SU-DHL-6 (cell line): ENCODE data around the gene ARFGEF3.

Source experiments
- CTCF ChIP-seq: fragments of 200-600 bp; sonication (generic); IDR thresholded peaks from one replicate; pipeline ENCODE4 v1.5.1; 2017; ENCODE audit warnings: antibody characterized with exemption, mild to moderate bottlenecking, low read length, moderate library complexity; ENCODE audit not compliant: insufficient read depth, poor library complexity, severe bottlenecking
- EZH2phosphoT487 ChIP-seq: fragments of 200-600 bp; sonication (generic), shearing (Covaris generic); conservative IDR thresholded peaks from 2 replicates; pipeline ENCODE4 v1.6.1; 2018; ENCODE audit warnings: mild to moderate bottlenecking, antibody characterized with exemption, low read length, moderate library complexity, mixed read lengths

GRCh38 chr6:138116661-138116999 lies 45.1 kb upstream of the ARFGEF3 start:
- TF ChIP-seq CTCF (no peak), EZH2phosphoT487 (no peak)
